Osteoblast (primary cell): ENCODE data around the gene MYCBPAP. TPM values are rescaled to one million over a fixed set of nuclear protein-coding genes. Genes with fewer than 3 reads are reported as not detected.

Experiments used
- DNase-seq: peaks from one replicate; pipeline ENCODE4 v3.0.0; 2011; ENCODE audit warnings: low spot score, mixed read lengths; ENCODE audit not compliant: insufficient read length; ENCODE audit errors: missing footprints
- H2AFZ ChIP-seq: 2 replicates; pipeline ENCODE4 v1.6.0; 2011; ENCODE audit warnings: mild to moderate bottlenecking, low read length
- H3K27ac ChIP-seq: 2 replicates; pipeline ENCODE4 v1.5.1; 2011; ENCODE audit warnings: mild to moderate bottlenecking, low read depth, low read length, moderate library complexity
- H3K27me3 ChIP-seq: 2 replicates; pipeline ENCODE4 v1.6.0; 2012; ENCODE audit warnings: mild to moderate bottlenecking, control low read depth, inconsistent platforms, low read length, moderate library complexity; ENCODE audit not compliant: insufficient read depth
- H3K36me3 ChIP-seq: 2 replicates; pipeline ENCODE4 v1.5.1; 2011; ENCODE audit warnings: mild to moderate bottlenecking, low read length, control low read depth, moderate library complexity; ENCODE audit not compliant: insufficient read depth
- H3K4me1 ChIP-seq: 2 replicates; pipeline ENCODE4 v1.5.1; 2011; ENCODE audit warnings: mild to moderate bottlenecking, low read length, control low read depth, moderate library complexity; ENCODE audit not compliant: insufficient read depth
- H3K4me2 ChIP-seq: 2 replicates; pipeline ENCODE4 v1.6.0; 2011; ENCODE audit warnings: mild to moderate bottlenecking, low read length; ENCODE audit not compliant: insufficient read depth
- H3K4me3 ChIP-seq: fragments of 200-600 bp; sonication (generic); 3 replicates; pipeline ENCODE4 v1.5.1; 2012; ENCODE audit warnings: mild to moderate bottlenecking, low read length, inconsistent platforms; ENCODE audit not compliant: insufficient read depth
- H3K79me2 ChIP-seq: 2 replicates; pipeline ENCODE4 v1.6.0; 2012; ENCODE audit warnings: mild to moderate bottlenecking, low read length, control low read depth, inconsistent platforms; ENCODE audit not compliant: insufficient read depth
- H3K9me3 ChIP-seq: 2 replicates; pipeline ENCODE4 v1.5.1; 2011; ENCODE audit warnings: low read depth, low read length, control low read depth
- H4K20me1 ChIP-seq: 2 replicates; pipeline ENCODE4 v1.6.0; 2012; ENCODE audit warnings: mild to moderate bottlenecking, low read length, control low read depth; ENCODE audit not compliant: insufficient read depth
- CTCF ChIP-seq: IDR thresholded peaks from 2 replicates; pipeline ENCODE4 v1.5.1; 2011; ENCODE audit warnings: mild to moderate bottlenecking, low read depth, low read length, moderate library complexity; ENCODE audit errors: extremely low read depth
- total RNA-seq: library from RNA; depleted of rRNA; stranded (reverse); fragments of >200 nt; gene quantifications from 2 replicates; pipeline ENCODE4 v1.2.3, GENCODE V29; 2012

Gene MYCBPAP
- total RNA-seq, 1 donor: 0.36 TPM

DNA sequence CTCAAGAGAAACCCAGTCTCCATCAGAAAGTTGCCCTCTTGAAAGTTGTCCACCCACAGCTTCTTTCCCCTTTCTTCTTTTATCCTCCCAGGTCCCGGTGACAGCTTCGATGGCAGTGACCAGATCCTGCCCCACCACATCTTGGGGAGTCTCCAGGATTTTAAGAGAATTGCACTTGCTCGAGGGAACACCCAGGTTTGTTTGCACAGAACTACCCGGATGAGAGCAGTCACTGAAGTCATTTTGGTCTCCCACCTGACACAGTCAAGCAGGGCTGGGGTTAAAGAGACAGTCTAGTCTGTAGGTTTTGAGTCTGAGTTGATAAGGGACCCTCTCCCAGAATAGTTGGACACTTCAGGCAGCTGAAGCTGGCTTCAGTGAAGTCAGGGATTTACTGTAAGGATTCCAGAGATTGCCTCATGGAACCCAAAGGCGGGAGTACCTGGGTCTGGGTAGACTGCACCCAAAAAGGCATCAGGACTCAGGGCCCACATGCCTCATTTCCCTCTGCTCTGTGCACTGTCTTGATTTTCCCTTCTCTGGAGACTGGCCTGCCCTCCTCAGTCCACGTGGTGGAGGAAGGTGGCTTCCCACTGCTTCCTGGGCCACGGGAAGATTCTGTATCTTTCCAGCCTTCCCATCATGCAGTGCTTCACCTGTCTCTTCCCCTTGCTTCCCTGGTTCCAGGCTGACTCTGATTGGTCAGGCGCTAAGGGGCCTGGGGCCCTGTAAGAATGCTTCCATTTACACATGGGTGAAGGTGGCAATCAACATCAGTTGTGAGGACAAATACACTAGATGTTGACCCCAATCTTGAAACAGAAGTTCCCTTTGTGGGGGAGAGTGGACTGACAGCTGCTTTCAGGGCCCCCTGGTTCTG lies 9.5 kb downstream of the MYCBPAP start:
- Histone ChIP-seq H3K36me3 (no peaks in the 10 kb centered on the region), H2AFZ (no peak overlapping the region), H4K20me1 (no peaks in the 10 kb centered on the region), H3K4me3 (no peak overlapping the region), H3K79me2 (no peaks in the 10 kb centered on the region), H3K27me3 (no peaks in the 10 kb centered on the region), H3K4me1 (peaks cover 14% of the 10 kb centered on the region), H3K4me2 (no peak overlapping the region), H3K9me3 (no peaks in the 10 kb centered on the region), H3K27ac (no peak overlapping the region)
- DNase-seq: peak; percentile 23
- no peak for TF ChIP-seq CTCF

- no peak overlapping the region for H3K4me3 ChIP-seq
- no peak for TF ChIP-seq CTCF
- H3K36me3 ChIP-seq: no peaks in the 10 kb centered on the region
- H3K27me3 ChIP-seq: no peaks in the 10 kb centered on the region
- H3K9me3 ChIP-seq: no peaks in the 10 kb centered on the region
- no peaks in the 10 kb centered on the region for H4K20me1 ChIP-seq
- peak; percentile 58 for DNase-seq
- no peak overlapping the region for H3K4me2 ChIP-seq
- no peaks in the 10 kb centered on the region for H3K79me2 ChIP-seq
- H3K27ac ChIP-seq: no peak overlapping the region
- peaks cover 14% of the 10 kb centered on the region for H3K4me1 ChIP-seq
- H2AFZ ChIP-seq: peak overlapping the region; percentile 10
Measured at GRCh38 chr17:50518384-50519023, 10.3 kb downstream of the MYCBPAP start.

GRCh38 chr17:50519141-50519834 lies 11.0 kb downstream of the MYCBPAP start:
- no peaks in the 10 kb centered on the region for H4K20me1 ChIP-seq
- no peak overlapping the region for H3K27ac ChIP-seq
- peak; percentile 61 for DNase-seq
- H3K27me3 ChIP-seq: no peaks in the 10 kb centered on the region
- H3K79me2 ChIP-seq: no peaks in the 10 kb centered on the region
- no peak overlapping the region for H3K4me3 ChIP-seq
- TF ChIP-seq CTCF: no peak
- H2AFZ ChIP-seq: no peak overlapping the region
- no peaks in the 10 kb centered on the region for H3K9me3 ChIP-seq
- no peak overlapping the region for H3K4me2 ChIP-seq
- H3K36me3 ChIP-seq: no peaks in the 10 kb centered on the region
- H3K4me1 ChIP-seq: peaks cover 14% of the 10 kb centered on the region

DNA sequence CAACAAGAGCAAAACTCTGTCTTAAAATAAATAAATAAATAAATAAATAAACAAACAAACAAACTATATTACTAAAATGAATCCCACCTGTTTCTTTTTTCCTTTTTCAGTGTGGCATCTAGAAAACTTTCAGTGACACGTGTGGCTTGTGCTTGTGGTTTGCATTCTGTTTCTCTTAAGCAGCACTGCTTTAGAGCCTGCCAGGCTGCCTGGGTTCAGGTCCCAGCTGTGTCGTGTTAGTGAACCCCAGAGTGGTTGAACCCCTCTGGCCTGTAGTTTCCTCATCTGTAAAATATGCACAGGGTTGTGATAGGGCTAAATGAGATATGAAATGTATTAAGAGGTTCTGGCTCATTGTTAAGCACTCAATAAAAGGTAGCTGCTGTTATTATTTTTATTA lies 12.2 kb downstream of the MYCBPAP start:
- no peak for DNase-seq
- Histone ChIP-seq H3K4me1 (peaks cover 3% of the 10 kb centered on the region), H3K27me3 (no peaks in the 10 kb centered on the region), H3K4me2 (no peak overlapping the region), H4K20me1 (no peaks in the 10 kb centered on the region), H3K36me3 (no peaks in the 10 kb centered on the region), H2AFZ (no peak overlapping the region), H3K27ac (no peak overlapping the region), H3K4me3 (no peak overlapping the region), H3K9me3 (no peaks in the 10 kb centered on the region), H3K79me2 (no peaks in the 10 kb centered on the region)
- TF ChIP-seq CTCF: no peak
